Suppressor macrophage (primary cell): ENCODE measurements around the gene CLEC19A.
"Not testable (repeated sequence)": the region's sequence is repeated elsewhere in the genome, so short reads cannot be mapped to it uniquely, and the experiment has no call there.

Experiments used
- DNase-seq, 4 experiments: peaks; one replicate each; pipeline ENCODE4 v3.0.0-alpha.2; 2020 to 2022

The CLEC19A gene

DNA sequence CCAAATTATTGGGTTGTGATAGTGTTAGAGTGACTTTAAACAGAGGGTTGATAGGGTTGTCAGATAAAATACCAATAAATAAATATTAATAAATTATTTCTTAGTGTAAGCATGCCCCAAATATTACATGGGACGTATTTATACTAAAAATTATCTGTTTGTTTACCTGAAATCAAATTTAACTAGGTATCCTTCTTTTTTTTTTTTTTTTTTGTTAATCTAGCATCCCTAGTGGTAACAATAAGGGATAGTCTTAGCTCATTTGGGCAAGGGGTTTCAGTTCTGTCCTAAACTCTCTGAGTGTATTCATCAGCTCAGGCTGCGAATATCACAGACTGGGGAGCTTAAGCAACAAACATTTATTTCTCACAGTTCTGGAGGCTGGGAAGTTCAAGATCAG, 1.3 kb downstream of the CLEC19A start:
- no peak for DNase-seq

DNA sequence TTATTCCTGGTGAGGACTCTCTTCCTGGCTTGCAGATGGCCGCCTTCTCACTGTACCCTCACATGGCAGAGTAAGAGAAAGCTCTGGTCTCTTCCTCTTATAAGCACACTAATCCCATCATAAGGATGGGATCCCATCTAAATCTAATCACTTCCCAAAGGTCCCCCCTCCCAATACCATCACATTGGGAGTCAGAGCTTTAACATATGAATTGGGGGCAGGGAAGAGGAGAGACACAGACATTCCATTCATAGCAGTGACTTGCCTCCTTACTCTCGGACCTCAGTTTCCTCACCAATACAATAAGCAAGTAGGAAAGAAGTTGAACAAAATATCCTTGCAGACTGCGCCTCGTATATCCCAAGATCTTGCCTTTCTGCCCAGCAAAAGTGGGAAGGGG, 1.7 kb downstream of the CLEC19A start:
- no peak for DNase-seq

DNA sequence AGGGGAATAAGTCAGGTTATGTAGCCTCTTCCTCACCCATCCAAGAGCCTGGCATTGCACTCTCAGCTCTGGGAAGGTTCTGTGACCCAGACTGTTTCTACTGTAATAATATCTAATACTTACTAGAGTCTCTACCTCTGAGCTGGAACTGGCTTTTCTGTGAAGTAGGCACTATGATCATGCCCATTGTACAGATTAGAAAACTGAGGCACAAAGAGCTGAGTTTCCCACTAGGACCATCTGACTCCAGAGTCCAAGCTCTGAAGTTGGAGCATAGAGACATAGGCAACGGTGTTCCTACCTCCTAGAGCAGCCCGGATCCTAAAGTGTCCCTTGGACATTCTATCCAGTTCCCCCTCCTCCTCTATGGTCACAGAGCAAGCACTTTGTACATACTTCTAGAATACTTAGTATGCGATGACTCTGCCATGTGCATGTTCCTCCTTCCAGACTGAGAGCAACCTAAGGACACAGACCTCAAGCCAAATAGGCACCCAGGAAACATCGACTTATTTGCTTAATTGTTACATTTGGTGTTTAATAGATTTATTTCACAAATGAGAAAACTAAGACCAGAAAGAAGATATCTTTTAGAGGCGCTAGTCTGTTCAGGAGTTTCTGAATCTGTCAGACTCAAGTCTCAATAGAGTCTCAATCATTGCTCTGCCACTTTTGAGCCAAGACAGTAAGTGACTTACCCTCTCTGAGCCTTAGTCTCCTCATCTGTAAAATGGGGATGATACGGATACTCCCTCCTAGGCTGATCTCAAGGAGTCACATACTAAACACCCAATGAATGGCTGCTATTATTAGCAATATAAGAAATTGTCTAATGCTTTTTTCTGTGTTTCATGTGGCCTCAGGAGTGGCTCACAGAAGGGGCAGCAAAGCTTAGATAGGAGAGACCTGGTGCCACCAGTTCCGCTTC, 3.6 kb downstream of the CLEC19A start:
- peak; percentile 10 to 49 (median 38) for DNase-seq

DNA sequence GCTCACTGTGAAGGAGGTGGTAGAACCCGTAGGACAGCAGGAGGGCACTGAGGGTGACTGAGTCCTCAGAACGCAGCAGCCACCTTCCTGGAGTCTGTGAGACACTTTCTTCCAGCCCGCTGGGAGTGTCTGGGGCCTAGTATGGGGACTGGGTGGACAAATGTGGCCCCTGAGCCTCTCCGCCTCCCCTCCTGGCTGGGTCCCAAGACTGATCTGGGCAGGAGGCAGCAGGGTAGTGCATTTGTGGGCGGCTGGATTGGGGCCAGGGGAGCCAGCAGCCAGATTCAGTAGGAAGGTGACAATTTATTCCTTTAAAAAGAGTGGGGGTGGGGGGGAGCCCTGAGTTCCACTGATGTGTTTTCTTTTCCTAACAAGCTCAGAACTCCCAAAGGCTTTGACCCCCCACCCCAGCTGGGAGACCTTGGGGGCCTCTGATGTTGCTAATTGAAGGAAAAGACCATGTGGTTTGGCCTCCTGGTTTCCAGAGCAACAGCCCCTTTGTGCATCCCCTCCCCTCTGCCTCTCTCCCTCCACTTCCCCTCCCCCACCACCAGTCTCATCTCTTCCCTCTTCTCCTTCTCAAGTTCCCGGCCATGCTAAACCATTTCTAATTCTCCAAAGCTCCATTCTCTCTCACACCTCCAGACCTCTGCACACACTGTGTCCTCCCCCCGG, 4.4 kb downstream of the CLEC19A start:
- peak in 1 of 4 experiments; percentile 10 for DNase-seq

DNA sequence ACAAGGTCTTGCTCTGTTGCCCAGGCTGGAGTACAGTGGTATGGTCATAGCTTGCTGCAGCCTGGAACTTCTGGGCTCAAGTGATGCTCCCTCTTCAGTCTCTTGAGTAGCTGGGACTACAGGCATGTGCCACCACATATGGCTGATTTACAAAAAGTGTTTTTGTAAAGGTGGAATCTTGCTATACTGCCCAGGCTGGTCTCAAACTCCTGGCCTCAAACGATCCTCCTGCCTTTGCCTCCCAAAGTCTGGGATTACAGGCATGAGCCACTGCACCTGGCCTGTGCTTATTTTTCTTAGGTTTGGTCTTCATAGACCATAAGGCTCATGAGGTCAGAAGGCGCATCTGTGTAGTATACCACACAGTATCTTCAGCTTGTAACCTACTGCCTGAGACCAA, 5.3 kb downstream of the CLEC19A start:
- DNase-seq = no peak

DNA sequence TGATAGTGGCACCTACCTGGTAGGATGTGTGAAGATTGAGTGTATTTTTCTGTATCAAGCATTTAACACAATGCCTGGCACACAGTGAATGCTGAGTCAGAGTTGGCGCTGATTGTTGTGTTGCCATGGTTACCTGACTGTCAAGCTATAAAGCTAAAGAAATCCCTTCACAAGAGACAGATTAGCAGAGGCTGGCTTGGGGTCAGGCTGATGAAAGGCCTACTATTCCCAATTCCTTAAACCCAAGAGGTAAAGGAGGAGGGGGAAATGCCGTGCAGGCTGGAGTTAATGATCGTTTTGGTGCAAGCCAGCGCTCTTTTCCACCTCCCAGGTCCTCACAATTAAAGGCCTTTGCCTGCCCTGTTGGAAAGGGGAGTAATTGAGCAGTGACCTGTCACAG, 5.9 kb downstream of the CLEC19A start:
- DNase-seq = peak; percentile 13 to 49 (median 44)

DNA sequence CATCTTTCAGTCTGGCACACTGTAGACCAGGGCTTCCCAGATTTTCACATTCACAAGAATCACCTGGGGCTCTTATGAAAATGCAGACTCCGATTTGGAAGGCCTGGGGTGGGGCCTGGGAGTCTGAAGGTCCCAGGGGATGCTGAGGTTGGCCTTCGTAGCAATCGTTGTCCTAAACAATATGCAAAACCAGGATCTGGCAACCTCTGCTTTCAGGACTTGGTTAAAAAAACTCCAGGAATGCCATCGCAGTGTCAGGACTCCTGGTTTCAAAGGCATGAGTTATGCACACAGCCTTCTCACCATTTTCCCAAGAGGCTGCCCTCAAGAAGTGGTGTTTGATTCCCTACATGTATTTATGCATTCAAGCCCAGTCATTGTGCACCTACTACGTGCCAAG, 6.7 kb downstream of the CLEC19A start:
- no peak for DNase-seq

DNA sequence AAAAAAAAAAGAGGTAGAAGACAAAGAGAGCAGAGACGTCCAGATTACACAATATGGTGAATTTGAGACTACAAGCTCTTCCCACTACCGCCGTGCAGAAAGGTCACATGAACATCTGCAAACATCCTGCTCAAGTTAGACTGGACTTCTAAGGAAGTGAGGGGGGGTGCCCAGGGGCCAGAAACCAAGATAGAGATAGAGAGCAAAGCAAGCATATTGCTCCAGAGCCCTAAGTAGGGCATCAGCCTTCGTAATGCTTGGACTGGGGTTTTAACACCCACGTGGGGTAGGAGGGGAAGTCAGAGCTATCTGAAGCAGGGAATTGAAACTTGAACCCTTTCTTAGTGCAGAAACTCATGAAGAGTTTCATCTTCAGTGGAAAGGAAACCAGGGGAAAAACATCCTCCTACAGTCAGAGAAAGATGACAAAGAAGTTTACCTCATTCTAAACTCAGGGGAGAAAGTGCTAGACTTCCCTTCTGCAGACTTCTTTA, 8.7 kb downstream of the CLEC19A start:
- DNase-seq = peak; percentile 94 to 98 (median 96)

DNA sequence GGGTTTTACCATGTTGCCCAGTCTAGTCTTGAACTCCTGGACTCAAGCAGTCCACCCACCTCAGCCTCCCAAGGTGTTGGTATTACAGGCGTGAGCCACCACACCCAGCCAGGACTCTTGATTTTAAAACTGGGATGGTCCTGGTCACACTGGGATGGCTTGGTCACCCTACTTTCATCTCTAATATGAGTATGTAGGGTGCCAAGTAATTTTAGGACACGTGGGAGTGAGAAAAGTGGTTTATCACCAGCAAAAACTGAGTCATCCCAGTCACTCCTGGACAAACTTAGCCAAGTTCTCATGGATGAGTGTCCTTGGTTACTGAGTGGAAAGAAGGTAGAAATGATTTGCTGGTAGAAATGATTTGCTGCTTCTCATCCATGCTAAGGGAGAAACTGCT, 9.9 kb downstream of the CLEC19A start:
- DNase-seq = no peak

DNA sequence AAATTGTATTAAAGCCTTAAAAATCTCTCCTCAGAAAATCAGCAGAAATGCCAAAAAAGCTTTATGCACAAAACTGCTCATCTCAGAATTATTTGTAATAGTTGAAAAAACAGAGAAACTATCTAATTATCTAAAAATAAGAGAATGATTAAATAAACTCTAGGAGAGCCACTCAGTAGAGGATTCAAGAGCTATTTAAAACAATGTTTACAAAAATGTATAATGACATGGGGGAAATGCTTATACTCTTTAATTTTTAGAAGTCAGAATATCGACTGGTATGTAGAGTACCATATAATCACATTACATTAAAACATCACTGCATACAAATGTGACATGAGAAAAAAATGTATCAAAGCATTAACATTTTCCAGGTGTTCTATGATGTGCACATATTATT, 11.9 kb downstream of the CLEC19A start:
- no peak for DNase-seq

DNA sequence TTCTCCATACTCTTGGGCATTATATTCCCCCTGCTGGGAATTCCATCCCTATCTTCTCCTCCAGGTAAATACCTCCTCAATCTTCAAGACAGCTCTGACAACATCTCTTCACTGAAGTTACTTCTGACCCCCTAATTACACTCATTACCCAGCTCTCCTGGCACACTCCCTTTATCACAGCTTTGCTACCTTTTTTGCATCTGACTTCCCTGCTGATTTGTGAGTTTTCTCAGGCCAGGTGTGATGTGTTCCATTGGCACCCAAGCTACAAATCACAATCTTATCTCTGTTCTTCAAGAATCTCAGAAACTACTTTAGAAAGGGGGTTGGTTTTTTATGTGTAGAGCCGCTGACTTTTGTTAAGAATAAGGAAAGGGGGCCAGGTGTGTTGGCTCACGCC, 14.0 kb downstream of the CLEC19A start:
- no peak for DNase-seq

DNA sequence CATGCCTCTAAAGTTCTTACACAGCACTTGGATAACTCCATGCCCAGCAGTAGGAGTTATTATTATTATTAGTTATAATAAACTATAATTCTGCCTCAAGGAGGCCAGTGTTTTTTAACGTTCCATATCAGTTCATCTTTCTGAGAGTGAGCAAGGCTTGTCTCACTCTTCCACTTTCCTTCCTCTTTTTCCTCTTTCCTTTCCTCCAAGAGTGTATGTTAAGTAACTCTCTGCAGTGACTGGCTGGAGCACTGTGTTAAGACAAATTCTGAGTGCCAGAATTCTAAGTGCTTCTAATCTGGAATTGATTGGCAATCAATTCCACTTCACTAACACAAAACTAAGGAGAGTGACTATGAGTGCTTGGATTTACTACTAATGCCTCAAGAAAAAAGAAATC, 16.4 kb downstream of the CLEC19A start:
- peak in 2 of 4 experiments; percentile 37 to 51 for DNase-seq

DNA sequence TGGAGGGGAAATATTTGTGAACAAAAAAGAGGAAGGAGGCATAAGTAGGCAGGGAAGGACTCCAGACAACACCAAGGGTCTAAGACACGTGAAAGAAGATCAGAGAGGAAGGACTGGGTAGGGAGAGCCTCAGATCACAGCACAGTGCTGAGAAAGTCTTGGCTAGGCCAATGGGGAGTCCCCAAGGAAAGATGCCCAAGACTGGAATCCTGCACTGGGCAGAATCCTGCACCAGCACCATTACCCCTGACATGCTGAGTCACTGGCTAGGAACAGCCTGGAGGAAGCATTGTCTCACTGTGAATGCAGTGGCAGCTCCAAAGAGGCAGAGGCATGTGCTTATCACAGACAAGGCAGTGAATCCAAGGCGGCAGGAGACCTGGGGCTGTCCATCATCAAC, 19.2 kb downstream of the CLEC19A start:
- peak; percentile 73 to 88 (median 82) for DNase-seq

DNA sequence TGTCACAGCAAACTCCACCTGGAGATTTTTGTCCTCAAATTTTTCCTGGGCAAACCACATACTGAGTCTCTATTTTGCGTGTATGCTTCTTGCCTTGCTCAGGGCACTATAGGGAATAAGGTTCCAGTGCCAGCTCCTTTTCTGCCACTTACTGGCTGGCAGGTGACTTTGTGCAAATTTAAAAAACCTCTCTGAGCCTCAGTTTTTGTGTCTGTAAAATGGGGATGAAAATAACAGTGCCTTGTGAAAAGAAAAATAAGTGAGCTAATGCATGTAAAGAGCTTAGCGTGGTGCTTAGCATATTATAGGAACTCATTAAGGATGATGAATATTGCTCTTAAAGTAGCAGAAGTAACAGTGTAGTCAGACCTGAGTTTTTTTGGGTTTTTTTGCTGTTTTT, 19.9 kb downstream of the CLEC19A start:
- DNase-seq = no peak

DNA sequence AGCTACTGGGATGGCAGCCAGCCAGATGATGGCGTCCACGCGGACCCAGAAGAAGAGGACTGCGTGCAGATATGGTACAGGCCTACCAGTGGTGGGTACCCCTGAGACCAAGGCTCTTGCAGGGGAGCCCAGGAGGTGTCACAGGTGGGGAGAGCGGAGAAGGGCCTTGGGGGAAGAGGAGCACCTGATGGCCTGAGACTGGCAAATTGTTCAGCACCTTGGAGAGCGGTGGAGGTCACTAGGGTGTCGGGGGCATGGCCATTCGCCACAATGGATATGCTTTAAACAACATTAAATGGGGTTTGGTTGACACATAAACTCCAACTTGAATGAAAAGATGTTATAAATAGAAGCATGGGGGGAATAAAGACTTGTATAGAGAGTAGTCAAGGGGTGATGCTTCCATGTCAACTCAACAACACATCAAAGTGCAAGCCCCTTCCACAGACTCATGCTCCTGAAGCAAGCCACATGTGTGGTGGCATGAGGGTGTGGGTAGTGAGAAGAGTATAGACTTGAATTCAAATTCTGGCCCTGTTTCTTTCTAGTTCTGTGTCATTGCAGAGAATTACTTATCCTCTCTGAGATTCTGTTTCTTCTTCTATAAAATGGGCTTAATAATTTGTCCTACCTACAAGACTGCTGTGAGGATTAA, 22.2 kb downstream of the CLEC19A start:
- DNase-seq = peak; percentile 26 to 47 (median 32)

DNA sequence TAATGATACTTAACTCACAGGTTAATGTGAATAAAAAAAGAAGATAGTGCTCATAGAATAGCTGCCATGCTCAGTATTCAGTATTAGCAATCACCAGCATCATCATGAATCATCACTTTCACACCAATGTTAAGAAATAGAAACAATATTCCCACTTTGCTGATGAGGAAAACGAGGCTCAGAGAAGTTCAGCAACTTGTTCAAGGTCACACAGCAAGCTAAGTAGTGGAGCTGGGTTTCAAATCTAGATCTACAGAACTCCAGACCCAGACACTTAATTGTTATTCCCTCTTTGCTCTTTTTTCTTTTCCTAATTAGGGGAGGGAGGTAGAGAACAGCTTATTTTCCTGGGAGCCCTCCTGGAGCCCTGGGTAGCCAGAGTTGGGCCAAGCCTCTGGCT, 22.9 kb downstream of the CLEC19A start:
- no peak for DNase-seq

DNA sequence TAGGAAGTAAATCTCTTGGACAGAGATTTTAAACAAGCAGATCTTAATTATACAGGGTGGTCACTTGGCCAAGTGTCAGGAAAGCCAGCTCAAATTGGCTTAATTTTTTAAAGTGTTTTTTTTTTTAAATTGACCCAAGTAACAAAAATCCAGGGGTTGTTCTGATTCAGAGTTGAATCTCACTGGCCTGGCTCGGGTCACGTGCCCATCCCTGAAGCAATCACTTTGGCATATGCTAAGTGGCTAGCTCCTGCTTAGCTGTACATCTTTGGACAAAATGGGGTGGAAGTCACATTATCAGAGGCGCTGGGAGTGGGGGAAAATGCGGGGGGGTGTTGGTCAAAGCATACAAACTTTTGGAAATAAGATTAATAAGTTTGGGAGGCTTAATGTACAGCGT, 23.6 kb downstream of the CLEC19A start:
- DNase-seq = no peak

DNA sequence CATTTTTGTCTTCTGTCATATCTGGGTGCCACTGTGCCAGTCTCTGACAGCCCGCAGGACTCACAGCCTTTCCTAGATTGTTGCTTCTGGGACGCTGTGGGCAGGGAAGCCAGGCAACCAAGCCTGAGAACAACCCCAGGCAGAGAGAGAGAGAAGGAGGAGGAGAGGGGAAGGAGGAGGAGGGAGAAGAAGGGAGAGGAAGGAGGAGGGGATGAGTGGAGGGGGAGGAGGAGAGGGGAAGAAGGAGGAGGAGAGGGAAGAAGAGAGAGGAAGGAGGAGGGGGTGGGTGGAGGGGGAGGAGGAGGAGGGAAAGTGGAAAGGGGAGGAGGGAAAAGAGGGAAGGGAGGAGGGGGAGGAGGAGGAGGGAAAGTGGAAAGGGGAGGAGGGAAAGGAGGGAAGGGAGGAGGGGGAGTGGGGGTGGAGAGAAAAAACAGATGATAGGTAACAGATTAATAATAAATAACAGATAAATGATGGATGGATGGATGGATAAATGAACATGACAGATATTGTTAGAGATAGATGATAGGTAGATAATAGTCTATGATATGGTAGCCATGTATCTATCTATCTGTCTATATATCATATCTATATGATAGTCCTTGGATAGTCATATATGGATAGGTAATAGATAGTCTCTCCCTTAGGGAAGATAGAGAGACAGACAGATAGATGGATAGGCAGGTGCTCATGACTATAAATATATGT, 29.3 kb downstream of the CLEC19A start:
- no peak for DNase-seq

DNA sequence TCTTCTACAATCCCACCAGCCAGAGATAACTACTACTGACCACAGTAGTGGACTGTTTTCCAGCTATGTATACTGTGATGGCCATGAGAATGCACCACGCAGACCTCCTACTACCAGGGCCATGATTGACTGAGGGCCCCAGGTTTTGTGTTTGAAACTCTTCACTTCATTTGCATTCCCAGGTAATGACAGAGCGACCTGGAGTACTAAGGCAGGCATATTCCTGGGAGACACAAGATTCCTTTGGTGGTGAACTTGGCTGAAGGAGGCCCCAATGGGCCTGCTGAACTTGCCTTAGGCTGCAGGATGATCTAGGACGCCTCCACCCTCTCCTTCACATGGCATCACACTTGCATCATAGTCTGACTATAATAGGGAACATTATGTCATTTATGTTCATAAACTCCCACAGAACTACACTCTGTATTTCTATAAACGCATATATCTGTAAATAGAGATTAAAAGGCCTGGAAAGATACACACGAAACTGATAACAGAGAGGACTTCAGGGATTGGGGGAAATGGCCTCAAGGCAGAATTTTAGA, 30.4 kb downstream of the CLEC19A start:
- peak in 2 of 4 experiments; percentile 29 for DNase-seq

DNA sequence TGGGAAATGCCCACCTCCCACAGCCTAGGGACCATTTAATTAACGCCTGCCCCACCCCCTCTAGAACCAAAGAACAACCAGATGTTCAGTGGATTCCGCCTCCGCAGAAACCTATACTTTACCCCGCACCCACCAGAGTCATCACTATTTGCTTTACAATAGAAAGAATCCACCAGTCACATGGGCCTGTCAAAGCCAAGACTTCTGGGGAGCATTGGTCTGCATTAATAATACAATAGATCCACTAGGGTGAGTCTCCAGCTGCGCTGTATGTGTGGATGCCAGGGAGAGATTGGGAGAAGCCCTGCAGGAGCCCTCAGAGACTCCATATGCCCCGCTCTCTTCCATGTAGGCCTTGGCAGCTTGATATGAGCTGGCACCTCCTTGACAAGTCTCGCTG, 31.3 kb downstream of the CLEC19A start:
- no peak for DNase-seq

DNA sequence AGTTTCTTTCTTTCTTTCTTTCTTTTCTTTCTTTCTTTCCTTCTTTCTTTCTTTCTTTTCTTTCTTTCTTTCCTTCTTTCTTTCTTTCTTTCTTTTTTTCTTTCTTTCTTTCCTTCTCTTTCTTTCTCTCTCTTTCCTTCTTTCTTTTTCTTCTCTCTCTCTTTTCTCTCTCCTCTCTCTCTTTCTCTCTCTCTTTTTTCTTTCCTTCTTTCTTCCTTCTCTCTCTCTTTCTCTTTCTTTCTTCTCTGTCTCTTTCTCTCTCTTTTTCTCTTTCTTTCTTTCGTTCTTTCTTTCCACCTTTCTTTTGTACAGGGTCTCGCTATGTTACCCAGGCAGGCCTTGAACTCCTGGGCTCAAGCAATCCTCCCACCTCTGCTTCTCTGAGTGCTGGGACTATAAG, 35.7 kb downstream of the CLEC19A start:
- DNase-seq = not testable (repeated sequence)

DNA sequence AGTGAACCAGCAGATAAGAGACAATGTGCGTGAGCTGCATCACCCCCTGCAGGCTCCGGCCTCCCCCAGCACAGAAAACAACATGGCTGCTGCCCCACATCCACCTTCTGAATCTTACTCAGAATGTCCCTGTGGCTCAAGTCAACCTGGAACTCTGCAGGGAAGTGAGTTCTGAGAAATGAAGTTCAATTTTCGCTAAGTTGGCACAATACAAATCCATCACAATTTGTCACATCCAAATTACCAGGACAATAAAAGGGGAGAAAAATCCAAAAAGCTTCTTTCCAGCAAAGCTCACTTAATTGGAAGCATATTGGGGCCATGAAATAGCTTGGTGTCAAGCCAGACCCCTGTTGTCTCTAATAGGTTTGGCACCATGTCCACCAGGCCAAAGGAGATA, 38.1 kb downstream of the CLEC19A start:
- DNase-seq = no peak
